Measurements from ENCODE around the gene KIF26B. TPM values are rescaled to one million over a fixed set of nuclear protein-coding genes. Genes with fewer than 3 reads are reported as not detected.

Gene KIF26B
- total RNA-seq, 4 donors from 2014 or later = 0.20 to 0.79 (median 0.41) TPM; not detected in 1

DNA sequence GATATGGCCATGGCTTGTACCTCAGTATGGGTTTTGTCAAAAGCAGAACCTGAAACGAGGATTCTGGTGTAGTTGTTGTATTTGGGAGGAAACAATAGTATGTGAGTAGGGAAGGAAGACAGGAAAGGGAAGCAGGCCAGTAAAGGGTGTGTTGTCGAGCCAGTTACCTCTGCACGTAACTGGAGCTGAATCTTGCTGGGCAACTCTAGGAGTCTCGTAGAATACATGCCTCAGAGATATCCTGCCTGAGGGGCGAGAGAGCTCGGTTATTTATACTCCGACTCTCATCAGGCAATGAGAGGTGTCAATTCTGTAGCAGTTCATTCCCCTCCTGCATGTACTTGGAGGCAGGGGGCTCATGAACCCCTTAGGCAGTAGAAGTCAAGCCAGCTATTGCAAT, 45.9 kb upstream of the KIF26B start:
- H3K36me3 ChIP-seq = no peaks in the 10 kb centered on the region
- no peak for DNase-seq
- no peaks in the 10 kb centered on the region for H3K9me3 ChIP-seq
- TF ChIP-seq POLR2AphosphoS5 (IDR thresholded peaks at IDR 0.05) (no peak), EP300 (IDR thresholded peaks at IDR 0.05; ENCODE audit: low read depth) (no peak), POLR2A (IDR thresholded peaks at IDR 0.05) (no peak)
- TF ChIP-seq, protein P1, sequence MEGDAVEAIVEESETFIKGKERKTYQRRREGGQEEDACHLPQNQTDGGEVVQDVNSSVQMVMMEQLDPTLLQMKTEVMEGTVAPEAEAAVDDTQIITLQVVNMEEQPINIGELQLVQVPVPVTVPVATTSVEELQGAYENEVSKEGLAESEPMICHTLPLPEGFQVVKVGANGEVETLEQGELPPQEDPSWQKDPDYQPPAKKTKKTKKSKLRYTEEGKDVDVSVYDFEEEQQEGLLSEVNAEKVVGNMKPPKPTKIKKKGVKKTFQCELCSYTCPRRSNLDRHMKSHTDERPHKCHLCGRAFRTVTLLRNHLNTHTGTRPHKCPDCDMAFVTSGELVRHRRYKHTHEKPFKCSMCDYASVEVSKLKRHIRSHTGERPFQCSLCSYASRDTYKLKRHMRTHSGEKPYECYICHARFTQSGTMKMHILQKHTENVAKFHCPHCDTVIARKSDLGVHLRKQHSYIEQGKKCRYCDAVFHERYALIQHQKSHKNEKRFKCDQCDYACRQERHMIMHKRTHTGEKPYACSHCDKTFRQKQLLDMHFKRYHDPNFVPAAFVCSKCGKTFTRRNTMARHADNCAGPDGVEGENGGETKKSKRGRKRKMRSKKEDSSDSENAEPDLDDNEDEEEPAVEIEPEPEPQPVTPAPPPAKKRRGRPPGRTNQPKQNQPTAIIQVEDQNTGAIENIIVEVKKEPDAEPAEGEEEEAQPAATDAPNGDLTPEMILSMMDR (IDR thresholded peaks at IDR 0.05) = no peak
- H3K27ac ChIP-seq = no peak overlapping the region
- intact Hi-C loops (cut with DNase I; ENCODE audit: low total_unique reads) (no loop called here), in situ Hi-C loops (cut with MboI; ENCODE audit: low pct_ligation_motif_present in 1 of 4, low pct_unique_long_range_greater_than_20kb in 1 of 4, low sequenced_read_pairs in 3 of 4) (no loop called here)
- H3K4me3 ChIP-seq = no peak overlapping the region
- H3K27me3 ChIP-seq = no peaks in the 10 kb centered on the region
- peaks cover 0 to 7% (median 0%) of the 10 kb centered on the region in 4 donors for H3K4me1 ChIP-seq
- WGBS, 2 donors (ENCODE audit: low coverage in 1 of 2) = 66 to 72% methylated on average over 7 of the region's 7 CpGs

DNA sequence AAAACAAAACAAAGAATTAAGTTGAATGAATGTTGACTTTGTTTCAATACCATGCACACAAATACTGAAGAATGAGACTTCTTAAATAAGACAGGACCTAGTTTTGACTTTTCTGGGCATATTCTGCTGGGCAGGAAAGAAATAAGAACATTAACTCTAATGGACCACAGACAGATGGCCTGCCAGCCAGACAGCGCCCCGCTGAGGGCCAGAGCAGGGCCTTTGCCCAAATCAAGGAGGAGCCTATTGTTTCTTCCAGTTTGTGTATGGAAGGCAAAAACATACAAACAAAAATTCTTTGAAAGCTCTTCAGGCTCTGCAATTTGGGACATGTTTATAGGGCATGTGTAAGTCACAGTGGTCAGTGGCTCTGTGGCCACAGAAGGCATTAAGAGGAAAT, 44.4 kb upstream of the KIF26B start:
- in situ Hi-C loops (cut with MboI; ENCODE audit: low pct_ligation_motif_present in 1 of 4, low pct_unique_long_range_greater_than_20kb in 1 of 4, low sequenced_read_pairs in 3 of 4) = no loop called here
- no peaks in the 10 kb centered on the region for H3K36me3 ChIP-seq
- H3K27ac ChIP-seq = no peak overlapping the region
- no peak for DNase-seq
- no peak for TF ChIP-seq POLR2A (IDR thresholded peaks at IDR 0.05)
- TF ChIP-seq, protein P1 (IDR thresholded peaks at IDR 0.05) = no peak
- no peak for TF ChIP-seq EP300 (IDR thresholded peaks at IDR 0.05; ENCODE audit: low read depth)
- H3K9me3 ChIP-seq = no peaks in the 10 kb centered on the region
- H3K4me1 ChIP-seq = peaks cover 0 to 7% (median 0%) of the 10 kb centered on the region in 4 donors
- intact Hi-C loops (cut with DNase I; ENCODE audit: low total_unique reads) = no loop called here
- H3K4me3 ChIP-seq = no peak overlapping the region
- no peaks in the 10 kb centered on the region for H3K27me3 ChIP-seq
- WGBS, 2 donors (ENCODE audit: low coverage in 1 of 2) = 94 to 100% methylated on average over 2 of the region's 2 CpGs

DNA sequence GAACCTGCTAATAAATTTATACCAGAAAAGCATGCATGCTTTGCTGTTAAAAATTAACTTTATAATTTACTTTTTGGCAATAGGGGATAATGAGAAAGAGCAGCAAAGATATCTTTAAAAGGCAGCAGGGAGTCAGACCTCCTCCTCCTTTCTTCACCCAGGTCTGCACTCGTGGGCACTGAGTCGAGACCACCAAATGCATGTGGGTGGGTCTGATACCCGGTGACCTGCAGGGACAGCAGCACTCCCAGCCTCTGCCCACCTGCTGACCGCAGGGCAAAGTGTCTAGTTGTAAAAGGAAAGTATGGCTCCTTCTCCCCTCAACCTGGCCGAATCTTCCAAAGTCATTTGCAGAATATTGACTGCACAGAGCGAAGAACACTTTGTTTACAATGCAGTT, 43.7 kb upstream of the KIF26B start:
- WGBS, 2 donors (ENCODE audit: low coverage in 1 of 2) = 18 to 58% methylated on average over 3 to 6 of the region's 6 CpGs
- in situ Hi-C loops (cut with MboI; ENCODE audit: low pct_ligation_motif_present in 1 of 4, low pct_unique_long_range_greater_than_20kb in 1 of 4, low sequenced_read_pairs in 3 of 4) = no loop called here
- H3K36me3 ChIP-seq = no peaks in the 10 kb centered on the region
- no peak overlapping the region for H3K4me3 ChIP-seq
- H3K4me1 ChIP-seq = peaks cover 0 to 7% (median 0%) of the 10 kb centered on the region in 4 donors
- no peak for TF ChIP-seq POLR2AphosphoS5 (IDR thresholded peaks at IDR 0.05)
- H3K27ac ChIP-seq = no peak overlapping the region
- intact Hi-C loops (cut with DNase I; ENCODE audit: low total_unique reads) = no loop called here
- no peaks in the 10 kb centered on the region for H3K27me3 ChIP-seq
- DNase-seq = no peak
- no peaks in the 10 kb centered on the region for H3K9me3 ChIP-seq

DNA sequence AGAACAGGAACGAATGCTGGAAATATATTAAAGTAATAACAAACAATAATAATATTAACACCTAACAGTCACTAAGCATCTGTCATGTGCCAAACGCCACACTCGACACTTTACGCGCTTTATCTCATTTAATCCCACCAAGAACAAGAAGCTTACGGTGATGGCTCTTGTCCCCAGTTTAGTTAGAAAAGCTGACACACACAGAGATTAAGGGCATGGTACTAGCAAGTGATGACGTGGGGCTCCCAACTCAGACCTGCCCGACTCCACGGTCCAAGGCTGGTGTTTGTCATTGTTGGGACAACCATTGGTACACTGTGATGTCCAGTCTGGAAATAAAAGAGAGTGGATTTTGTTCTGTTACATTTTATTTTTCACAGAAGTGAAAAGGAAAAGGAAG, 41.1 kb upstream of the KIF26B start:
- Histone ChIP-seq H3K4me3 (no peak overlapping the region), H3K27me3 (no peaks in the 10 kb centered on the region), H3K27ac (no peak overlapping the region), H3K9me3 (no peaks in the 10 kb centered on the region), H3K4me1 (peaks cover 0 to 7% (median 0%) of the 10 kb centered on the region in 4 donors), H3K36me3 (no peaks in the 10 kb centered on the region)
- no peak for DNase-seq
- in situ Hi-C loops (cut with MboI; ENCODE audit: low pct_ligation_motif_present in 1 of 4, low pct_unique_long_range_greater_than_20kb in 1 of 4, low sequenced_read_pairs in 3 of 4) = no loop called here
- intact Hi-C loops (cut with DNase I; ENCODE audit: low total_unique reads) = no loop called here
- WGBS, 2 donors (ENCODE audit: low coverage in 1 of 2) = 91 to 98% methylated on average over 7 to 9 of the region's 9 CpGs
- TF ChIP-seq EP300 (IDR thresholded peaks at IDR 0.05; ENCODE audit: low read depth) (no peak), POLR2A (IDR thresholded peaks at IDR 0.05) (no peak), POLR2AphosphoS5 (IDR thresholded peaks at IDR 0.05) (no peak)
- TF ChIP-seq, protein P1 (IDR thresholded peaks at IDR 0.05) = no peak

DNA sequence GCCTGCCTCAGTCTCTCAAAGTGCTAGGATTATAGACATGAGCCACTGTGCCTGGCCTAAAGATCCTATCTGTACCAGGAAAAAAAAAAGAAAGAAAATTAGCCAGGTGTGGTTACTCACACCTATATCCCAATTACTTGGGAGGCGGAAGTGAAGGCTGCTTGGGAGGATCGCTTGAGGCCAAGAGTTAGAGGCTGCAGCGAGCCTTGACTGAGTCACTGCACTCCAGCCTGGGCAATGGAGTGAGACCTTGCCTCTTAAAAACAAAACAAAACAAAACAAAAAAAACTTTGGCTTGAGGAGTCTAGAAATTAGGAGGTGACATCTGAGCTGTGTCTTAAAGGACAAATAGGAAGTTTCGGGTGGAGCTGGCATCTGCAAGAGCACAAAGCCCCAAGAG, 38.7 kb upstream of the KIF26B start:
- in situ Hi-C loops (cut with MboI; ENCODE audit: low pct_ligation_motif_present in 1 of 4, low pct_unique_long_range_greater_than_20kb in 1 of 4, low sequenced_read_pairs in 3 of 4) = no loop called here
- 88 to 95% methylated on average over 2 to 4 of the region's 4 CpGs for WGBS, 2 donors (ENCODE audit: low coverage in 1 of 2)
- no peak for DNase-seq
- intact Hi-C loops (cut with DNase I; ENCODE audit: low total_unique reads) = no loop called here
- TF ChIP-seq POLR2A (IDR thresholded peaks at IDR 0.05) = no peak
- no peak for TF ChIP-seq EP300 (IDR thresholded peaks at IDR 0.05; ENCODE audit: low read depth)
- TF ChIP-seq POLR2AphosphoS5 (IDR thresholded peaks at IDR 0.05) = no peak
- Histone ChIP-seq H3K27me3 (no peaks in the 10 kb centered on the region), H3K4me1 (peaks cover 0 to under 1% (median 0%) of the 10 kb centered on the region in 4 donors), H3K36me3 (no peaks in the 10 kb centered on the region), H3K27ac (no peak overlapping the region), H3K9me3 (no peaks in the 10 kb centered on the region), H3K4me3 (no peak overlapping the region)

Measured in transverse colon (tissue), 4 donors.